K562 (cell line): ENCODE data around the gene DCUN1D2. TPM values are rescaled to one million over a fixed set of nuclear protein-coding genes. Genes with fewer than 3 reads are reported as not detected.

Experiments
- ATAC-seq: fragments of 200-7000 bp; cut with Tn5 transposase; 3 replicates; pipeline ENCODE4 v1.9.1; 2020; ENCODE audit warnings: moderate library complexity
- BruUV-seq: library from RNA; stranded (reverse); fragments of 400-500 nt; replicated peaks from 2 replicates; lab custom pipeline; 2021; lab: Mats Ljungman, UMichigan
- CTCF ChIA-PET: fragments of 300-600 bp; formaldehyde crosslinking; extraction: SDS; loops from one replicate; lab custom pipeline; 2021; ENCODE audit warnings: low intra/inter-chr PET ratio; lab: Yijun Ruan, JAX
- POLR2A ChIA-PET: fragments of 300-600, 350-650 bp; sonication (Branson Sonifier 250); formaldehyde crosslinking; extraction: SDS; loops from one replicate; lab custom pipeline; 2021; ENCODE audit warnings: antibody characterized with exemption, inconsistent platforms; lab: Yijun Ruan, JAX
- DNase-seq, 4 experiments: peaks; one replicate each; pipeline versions ENCODE4 v3.0.0 to v3.0.0-alpha.2; 2011 to 2018; ENCODE audit warnings: low spot score in 3 of 4, mixed read lengths in 3 of 4; ENCODE audit errors: extremely low read depth in 1 of 4
- FAIRE-seq: peaks from 2 replicates; lab custom pipeline; 2011; peaks lifted over from hg19 to GRCh38; lab: Jason Lieb, UNC
- H2AFZ ChIP-seq: 2 replicates; pipeline ENCODE4 v1.6.0; 2011; ENCODE audit warnings: low read depth, low read length, control low read depth, inconsistent platforms
- H3K27ac ChIP-seq: fragments of 200-600 bp; 3 replicates; pipeline ENCODE4 v1.8.0; 2011; ENCODE audit warnings: low read depth, mild to moderate bottlenecking, control low read depth, inconsistent platforms, low read length, moderate library complexity, mixed read lengths; ENCODE audit errors: extremely low read depth
- H3K27me3 ChIP-seq, 2 experiments: fragments of 300-600 bp in 1 of 2; 2 replicates in 1 of 2; 3 replicates in 1 of 2; pipeline versions ENCODE4 v1.6.0 to v1.8.0; 2011; ENCODE audit warnings: inconsistent platforms in 2 of 2, low read length in 2 of 2, mild to moderate bottlenecking in 1 of 2, mixed read lengths in 1 of 2, moderate library complexity in 1 of 2; ENCODE audit not compliant: control insufficient read depth in 2 of 2, insufficient read depth in 2 of 2
- H3K36me3 ChIP-seq: fragments of 300-600 bp; 3 replicates; pipeline ENCODE4 v1.8.0; 2011; ENCODE audit warnings: mild to moderate bottlenecking, low read length, inconsistent platforms; ENCODE audit not compliant: control insufficient read depth, insufficient read depth
- H3K4me1 ChIP-seq, 2 experiments: fragments of 200-600 bp in 1 of 2; replicated peaks in 1 of 2; 2 replicates in 1 of 2; 3 replicates in 1 of 2; pipeline versions ENCODE4 v1.5.1 to v1.8.0; 2011; ENCODE audit warnings: inconsistent platforms in 2 of 2, low read length in 2 of 2, mild to moderate bottlenecking in 1 of 2, mixed read lengths in 1 of 2, moderate library complexity in 1 of 2; ENCODE audit not compliant: control insufficient read depth in 2 of 2, insufficient read depth in 2 of 2
- H3K4me2 ChIP-seq: 2 replicates; pipeline ENCODE4 v1.6.1; 2011; ENCODE audit warnings: low read length, control low read depth, inconsistent platforms, mixed read lengths; ENCODE audit not compliant: insufficient read depth
- H3K4me3 ChIP-seq: fragments of 200-600 bp; sonication (generic), shearing (Covaris generic); 2 replicates; pipeline ENCODE4 v1.5.1; 2016; ENCODE audit warnings: control low read depth, inconsistent platforms
- H3K79me2 ChIP-seq: fragments of 200-600 bp; 3 replicates; pipeline ENCODE4 v1.8.0; 2011; ENCODE audit warnings: low read length, inconsistent platforms; ENCODE audit not compliant: control insufficient read depth, insufficient read depth
- H3K9ac ChIP-seq, 2 experiments: 2 replicates each; pipeline versions ENCODE4 v1.6.0 to v1.6.1; 2011; ENCODE audit warnings: low read depth in 2 of 2, low read length in 2 of 2, control low read depth in 1 of 2, inconsistent platforms in 1 of 2, mild to moderate bottlenecking in 1 of 2, mixed read lengths in 1 of 2; ENCODE audit not compliant: insufficient read depth in 1 of 2
- H3K9me1 ChIP-seq: one replicate; pipeline ENCODE4 v1.6.0; 2011; ENCODE audit warnings: inconsistent platforms, mild to moderate bottlenecking, low read length, moderate library complexity; ENCODE audit not compliant: control insufficient read depth, insufficient read depth
- H3K9me3 ChIP-seq: replicated peaks from 2 replicates; pipeline ENCODE4 v1.5.1; 2011; ENCODE audit warnings: low read depth, low read length, inconsistent platforms; ENCODE audit not compliant: control insufficient read depth, insufficient read depth
- H4K20me1 ChIP-seq: replicated peaks from 2 replicates; pipeline ENCODE4 v1.6.1; 2011; ENCODE audit warnings: low read length, inconsistent platforms, mixed read lengths; ENCODE audit not compliant: control insufficient read depth, insufficient read depth
- ATF1 ChIP-seq, 2 experiments: fragments of 450-650 bp in 1 of 2; IDR thresholded peaks; 2 replicates each; pipeline ENCODE4 v1.6.1; 2016; ENCODE audit warnings: missing compliant biosample characterization in 1 of 2, missing genetic modification characterization in 1 of 2
- ATF7 ChIP-seq: fragments of 450-650 bp; IDR thresholded peaks from 2 replicates; pipeline ENCODE4 v1.7.1; 2014; ENCODE audit warnings: mild to moderate bottlenecking, moderate library complexity
- CREM ChIP-seq: IDR thresholded peaks from 2 replicates; pipeline ENCODE4 v1.6.1; 2014; ENCODE audit warnings: antibody characterized with exemption, low read depth
- SNRNP70 ChIP-seq: fragments of 200-400 bp; formaldehyde crosslinking; optimal IDR thresholded peaks from 2 replicates; pipeline ENCODE3; 2017; ENCODE audit warnings: low read depth, low read length
- XRCC4 ChIP-seq: IDR thresholded peaks from one replicate; pipeline ENCODE4 v1.6.1; 2011; ENCODE audit not compliant: insufficient read depth, insufficient read length; ENCODE audit errors: extremely low read depth
- WGBS: fragments of 100-300 bp; shearing (Covaris generic); methylation state at CpG from one replicate; pipeline ENCODE4 v1.1.6; 2016; ENCODE audit warnings: low coverage, mixed read lengths; ENCODE audit not compliant: insufficient coverage; ENCODE audit errors: missing lambda C conversion rate; 5-methylcytosine and 5-hydroxymethylcytosine counted together
- in situ Hi-C: fragments of 300-500 bp; cut with MboI; formaldehyde crosslinking; loops from 4 replicates; pipeline ENCODE4 v1.15.0; 2018; ENCODE audit warnings: inconsistent platforms, mixed read lengths
- intact Hi-C: fragments of 100-400 bp; cut with micrococcal nuclease; formaldehyde crosslinking; loops from 2 replicates; pipeline ENCODE4 v1.14.2; 2022
- polyA plus RNA-seq, 8 experiments: library from polyadenylated mRNA; depleted of rRNA in 4 of 8; stranded (reverse) in 5 of 8; unstranded in 3 of 8; fragments of >200 nt; fragmentation: Nextera tagmentation in 2 of 8; fragmentation: Illumina TruSeq in 1 of 8; extraction: Ambion mirVana in 2 of 8; extraction: Trizol in 1 of 8; gene quantifications; 2 replicates each; pipeline versions ENCODE4 v1.2.1 to v1.2.3, GENCODE V29; 2011 to 2014; ENCODE audit warnings: inconsistent platforms in 1 of 8, missing spikeins in 1 of 8
- total RNA-seq, 7 experiments: library from RNA; depleted of rRNA in 6 of 7; stranded (reverse); fragments of >200 nt in 6 of 7; fragmentation: Illumina TruSeq in 2 of 7; extraction: Trizol in 2 of 7; gene quantifications; 2 replicates each; pipeline versions ENCODE4 v1.2.1 to v1.2.3, GENCODE V29; 2011 to 2021; ENCODE audit warnings: low replicate concordance in 1 of 7
- TF ChIP-seq, protein P1 (sequence below), 2 experiments: fragments of 450-650 bp; IDR thresholded peaks; 2 replicates each; pipeline ENCODE4 v1.6.1; 2016; ENCODE audit warnings: mild to moderate bottlenecking in 2 of 2, borderline replicate concordance in 1 of 2, low read depth in 1 of 2, moderate library complexity in 1 of 2
- TF ChIP-seq, protein P2 (sequence below), 2 experiments: fragments of 450-650 bp in 1 of 2; sonication (generic) in 1 of 2; formaldehyde crosslinking in 1 of 2; IDR thresholded peaks in 1 of 2; conservative IDR thresholded peaks in 1 of 2; 2 replicates each; pipeline versions ENCODE4 v1.6.1 to v1.8.1; 2016 to 2023; ENCODE audit warnings: mild to moderate bottlenecking in 2 of 2, moderate library complexity in 2 of 2, inconsistent platforms in 1 of 2, missing genetic modification reagents in 1 of 2

Gene DCUN1D2
- total and polyA plus RNA-seq, 9 of the 15 experiments (the other 6 are each of a cell fraction or from before 2014, with no cell fraction given) = 2.1 to 16.8 (median 11.1) TPM

DNA sequence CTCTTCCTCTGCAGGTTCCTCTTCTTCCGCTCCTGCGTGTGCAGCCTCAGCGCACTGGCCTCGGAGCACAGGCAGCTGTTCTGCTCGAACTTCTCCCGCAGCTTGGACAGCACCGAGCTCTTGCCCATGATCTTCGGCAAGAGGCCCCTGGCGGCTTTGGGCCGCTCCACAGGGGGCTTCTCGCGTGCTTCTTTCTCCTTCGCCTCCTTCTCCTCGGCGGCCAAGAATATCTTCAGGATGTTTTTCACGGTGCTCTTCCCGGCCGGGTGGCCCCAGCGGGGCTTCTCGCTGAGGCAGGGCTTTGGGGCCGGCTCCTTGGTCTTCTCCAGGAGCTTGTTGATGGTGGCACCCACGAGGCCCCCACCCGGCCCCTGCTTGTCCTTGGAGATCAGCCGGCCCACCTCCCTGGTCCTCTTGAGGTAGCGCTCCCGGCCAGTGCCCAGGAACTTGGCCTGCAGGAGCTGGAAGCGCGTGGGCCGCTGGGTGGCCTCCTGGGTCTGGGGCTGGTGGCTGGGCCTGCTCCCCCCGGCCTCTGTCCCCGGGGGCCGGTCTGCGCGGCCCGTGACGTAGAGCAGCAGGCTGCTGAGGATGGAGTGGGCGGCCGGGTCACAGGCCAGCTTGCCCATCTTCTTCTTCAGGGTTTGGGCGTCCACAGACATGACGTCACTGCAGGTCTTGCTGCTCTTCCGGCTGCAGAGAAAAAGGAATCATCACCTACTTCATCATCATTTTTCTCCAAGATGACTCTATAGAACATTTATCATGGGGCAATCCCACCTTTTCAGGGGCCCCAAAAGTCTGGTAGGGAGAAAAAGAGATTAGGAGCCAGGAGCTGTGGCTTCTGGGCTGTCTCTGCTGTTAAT, 82.7 kb downstream of the DCUN1D2 start:
- H2AFZ ChIP-seq = no peak overlapping the region
- 9% methylated on average over 16 of the region's 41 CpGs for WGBS
- no peak overlapping the region for H3K4me2 ChIP-seq
- intact Hi-C loops = loop anchor here (5.0 kb wide), 1 partner anchor 155 kb away; no protein-coding TSS in a partner anchor
- H3K9ac ChIP-seq = no peak overlapping the region
- peaks cover 0 to 42% of the 10 kb centered on the region in 2 experiments; a peak in 2 of 5 replicates for H3K4me1 ChIP-seq
- H4K20me1 ChIP-seq = no peaks in the 10 kb centered on the region; the same call in none of the 2 replicates
- no TSS peak for BruUV-seq
- DNase-seq = no peak
- no peak for FAIRE-seq
- in situ Hi-C loops = no loop called here
- CTCF ChIA-PET = no interaction called here
- POLR2A ChIA-PET = no interaction called here
- no peaks in the 10 kb centered on the region for H3K79me2 ChIP-seq
- TF ChIP-seq SNRNP70 (no peak), ATF7 (peak; percentile 44; the same call in 1 of the 2 replicates), XRCC4 (no peak), ATF1 (CRISPR knock-in tag; IDR thresholded peaks at IDR 0.05) (no peak), ATF1 (tag; IDR thresholded peaks at IDR 0.05) (peak; percentile 51), CREM (0 out of 2 replicates have a peak, but pooled peaks have one; percentile 25)
- TF ChIP-seq, protein P1, sequence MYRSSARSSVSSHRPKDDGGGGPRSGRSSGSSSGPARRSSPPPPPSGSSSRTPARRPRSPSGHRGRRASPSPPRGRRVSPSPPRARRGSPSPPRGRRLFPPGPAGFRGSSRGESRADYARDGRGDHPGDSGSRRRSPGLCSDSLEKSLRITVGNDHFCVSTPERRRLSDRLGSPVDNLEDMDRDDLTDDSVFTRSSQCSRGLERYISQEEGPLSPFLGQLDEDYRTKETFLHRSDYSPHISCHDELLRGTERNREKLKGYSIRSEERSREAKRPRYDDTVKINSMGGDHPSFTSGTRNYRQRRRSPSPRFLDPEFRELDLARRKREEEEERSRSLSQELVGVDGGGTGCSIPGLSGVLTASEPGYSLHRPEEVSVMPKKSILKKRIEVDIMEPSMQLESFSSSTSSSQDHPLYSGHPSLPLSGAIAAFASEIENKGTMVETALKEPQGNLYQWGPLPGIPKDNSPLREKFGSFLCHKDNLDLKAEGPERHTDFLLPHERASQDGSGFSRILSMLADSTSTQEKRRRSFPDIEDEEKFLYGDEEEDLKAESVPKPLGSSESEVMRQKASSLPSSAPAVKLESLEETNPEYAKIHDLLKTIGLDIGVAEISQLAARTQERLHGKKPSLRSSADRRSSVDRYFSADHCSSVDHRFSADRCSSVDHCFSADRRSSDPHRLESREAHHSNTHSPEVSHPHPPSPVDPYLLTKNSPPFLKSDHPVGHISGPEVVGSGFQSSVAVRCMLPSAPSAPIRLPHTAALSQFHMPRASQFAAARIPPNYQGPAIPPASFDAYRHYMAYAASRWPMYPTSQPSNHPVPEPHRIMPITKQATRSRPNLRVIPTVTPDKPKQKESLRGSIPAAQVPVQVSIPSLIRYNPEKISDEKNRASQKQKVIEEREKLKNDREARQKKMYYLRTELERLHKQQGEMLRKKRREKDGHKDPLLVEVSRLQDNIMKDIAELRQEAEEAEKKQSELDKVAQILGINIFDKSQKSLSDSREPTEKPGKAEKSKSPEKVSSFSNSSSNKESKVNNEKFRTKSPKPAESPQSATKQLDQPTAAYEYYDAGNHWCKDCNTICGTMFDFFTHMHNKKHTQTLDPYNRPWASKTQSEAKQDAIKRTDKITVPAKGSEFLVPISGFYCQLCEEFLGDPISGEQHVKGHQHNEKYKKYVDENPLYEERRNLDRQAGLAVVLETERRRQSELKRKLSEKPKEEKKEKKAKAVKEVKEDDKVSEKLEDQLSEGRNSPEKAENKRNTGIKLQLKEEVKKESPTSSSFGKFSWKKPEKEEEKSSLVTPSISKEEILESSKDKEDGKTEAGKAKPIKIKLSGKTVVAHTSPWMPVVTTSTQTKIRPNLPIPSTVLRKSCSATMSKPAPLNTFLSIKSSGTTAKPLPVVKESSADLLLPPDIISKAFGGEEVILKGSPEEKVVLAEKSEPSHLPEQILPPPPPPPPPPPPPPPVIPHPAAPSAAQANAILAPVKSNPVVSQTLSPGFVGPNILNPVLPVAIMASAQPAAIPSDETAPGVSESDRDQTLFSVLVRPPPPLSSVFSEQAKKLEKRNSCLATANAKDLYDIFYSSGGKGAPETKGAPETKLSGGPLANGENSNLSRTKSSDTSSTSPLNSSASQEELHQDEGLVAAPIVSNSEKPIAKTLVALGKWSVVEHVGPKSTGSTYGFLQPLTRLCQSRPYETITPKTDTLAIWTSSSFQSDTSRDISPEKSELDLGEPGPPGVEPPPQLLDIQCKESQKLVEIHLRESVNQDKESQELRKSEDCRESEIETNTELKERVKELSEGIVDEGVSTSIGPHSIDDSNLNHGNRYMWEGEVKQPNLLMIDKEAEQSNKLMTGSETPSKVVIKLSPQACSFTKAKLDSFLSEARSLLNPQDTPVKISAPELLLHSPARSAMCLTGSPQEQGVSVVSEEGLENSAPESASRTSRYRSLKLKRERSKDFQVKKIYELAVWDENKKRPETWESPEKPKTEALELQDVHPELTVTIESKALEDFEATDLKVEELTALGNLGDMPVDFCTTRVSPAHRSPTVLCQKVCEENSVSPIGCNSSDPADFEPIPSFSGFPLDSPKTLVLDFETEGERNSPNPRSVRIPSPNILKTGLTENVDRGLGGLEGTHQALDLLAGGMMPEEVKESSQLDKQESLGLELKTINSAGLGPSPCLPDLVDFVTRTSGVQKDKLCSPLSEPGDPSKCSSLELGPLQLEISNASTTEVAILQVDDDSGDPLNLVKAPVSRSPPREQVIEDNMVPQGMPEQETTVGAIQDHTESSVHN (IDR thresholded peaks at IDR 0.05; ENCODE audit: borderline replicate concordance in 1 of 2, low read depth in 1 of 2) = no peak
- TF ChIP-seq, protein P2, sequence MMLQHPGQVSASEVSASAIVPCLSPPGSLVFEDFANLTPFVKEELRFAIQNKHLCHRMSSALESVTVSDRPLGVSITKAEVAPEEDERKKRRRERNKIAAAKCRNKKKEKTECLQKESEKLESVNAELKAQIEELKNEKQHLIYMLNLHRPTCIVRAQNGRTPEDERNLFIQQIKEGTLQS (IDR thresholded peaks at IDR 0.05) = peak; percentile 41
- TF ChIP-seq, protein P2 (CRISPR knock-in tag; conservative IDR thresholded peaks at IDR 0.05) = no peak
- no peak overlapping the region for H3K27ac ChIP-seq
- no peak for ATAC-seq
- H3K9me1 ChIP-seq = no peaks in the 10 kb centered on the region
- no peaks in the 10 kb centered on the region for H3K36me3 ChIP-seq
- H3K9me3 ChIP-seq = no peaks in the 10 kb centered on the region
- H3K27me3 ChIP-seq = peaks cover 40 to 85% of the 10 kb centered on the region in 2 experiments
- H3K4me3 ChIP-seq = no peak overlapping the region
